ENCODE data around the gene PIPOX.

DNA sequence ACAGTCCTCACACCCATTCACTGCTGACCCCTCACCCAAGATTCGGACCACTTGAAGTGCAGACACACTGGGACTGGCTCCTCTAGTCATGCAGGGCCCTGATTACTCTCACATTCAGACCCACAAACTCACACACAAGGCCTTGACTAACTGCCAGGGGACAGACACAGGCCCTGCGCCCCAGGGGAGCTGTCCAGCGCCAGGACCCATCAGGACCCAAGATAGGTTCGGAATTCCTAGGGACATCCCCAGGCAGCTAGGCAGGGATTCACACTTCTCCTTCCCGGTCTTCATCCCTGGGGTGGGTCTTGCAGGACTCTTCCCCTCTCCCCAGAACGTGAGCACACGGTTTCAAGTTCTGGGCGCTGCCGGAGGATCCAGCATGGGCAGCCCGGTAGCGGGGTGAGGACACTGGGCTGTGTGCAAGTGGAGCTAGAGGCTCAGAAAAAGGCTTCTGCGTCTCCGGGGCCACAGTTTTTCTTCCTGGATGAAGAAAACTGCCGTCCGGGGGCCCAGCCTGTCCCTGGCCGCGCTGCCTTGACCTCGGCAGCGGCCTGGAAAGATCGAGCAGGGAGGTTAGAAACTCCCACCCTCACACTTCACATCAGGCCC lies 38.8 kb upstream of the PIPOX start:
- TF ChIP-seq, protein P1, sequence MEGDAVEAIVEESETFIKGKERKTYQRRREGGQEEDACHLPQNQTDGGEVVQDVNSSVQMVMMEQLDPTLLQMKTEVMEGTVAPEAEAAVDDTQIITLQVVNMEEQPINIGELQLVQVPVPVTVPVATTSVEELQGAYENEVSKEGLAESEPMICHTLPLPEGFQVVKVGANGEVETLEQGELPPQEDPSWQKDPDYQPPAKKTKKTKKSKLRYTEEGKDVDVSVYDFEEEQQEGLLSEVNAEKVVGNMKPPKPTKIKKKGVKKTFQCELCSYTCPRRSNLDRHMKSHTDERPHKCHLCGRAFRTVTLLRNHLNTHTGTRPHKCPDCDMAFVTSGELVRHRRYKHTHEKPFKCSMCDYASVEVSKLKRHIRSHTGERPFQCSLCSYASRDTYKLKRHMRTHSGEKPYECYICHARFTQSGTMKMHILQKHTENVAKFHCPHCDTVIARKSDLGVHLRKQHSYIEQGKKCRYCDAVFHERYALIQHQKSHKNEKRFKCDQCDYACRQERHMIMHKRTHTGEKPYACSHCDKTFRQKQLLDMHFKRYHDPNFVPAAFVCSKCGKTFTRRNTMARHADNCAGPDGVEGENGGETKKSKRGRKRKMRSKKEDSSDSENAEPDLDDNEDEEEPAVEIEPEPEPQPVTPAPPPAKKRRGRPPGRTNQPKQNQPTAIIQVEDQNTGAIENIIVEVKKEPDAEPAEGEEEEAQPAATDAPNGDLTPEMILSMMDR (conservative IDR thresholded peaks at IDR 0.05 in 1 of 2, IDR thresholded peaks at IDR 0.05 in 1 of 2; ENCODE audit: low read depth in 1 of 2, low read length in 2 of 2) = no peak
- no peak for TF ChIP-seq EZH2 (IDR thresholded peaks at IDR 0.05; ENCODE audit: low read length, missing control alignments)

All from fibroblast of lung (primary cell).